ENCODE data around the gene RAB21. TPM values are rescaled to one million over a fixed set of nuclear protein-coding genes. Genes with fewer than 3 reads are reported as not detected.

Gene RAB21
- total and polyA plus RNA-seq, 2 experiments from 2014 or later, result 26.6 to 38.8 TPM

- no peak for TF ChIP-seq EZH2phosphoT487 (IDR thresholded peaks at IDR 0.05; ENCODE audit: insufficient read depth, low read depth)
- TF ChIP-seq EZH2 (IDR thresholded peaks at IDR 0.05; ENCODE audit: insufficient read depth, poor library complexity, severe bottlenecking), result no peak
- peaks cover 3% of the 10 kb centered on the region; the same call in 1 of the 2 replicates for H3K4me1 ChIP-seq (ENCODE audit: insufficient read depth)
- no peaks in the 10 kb centered on the region for H3K9me3 ChIP-seq (ENCODE audit: low read depth)
- no peak for DNase-seq
- no peaks in the 10 kb centered on the region for H3F3A ChIP-seq (ENCODE audit: insufficient read depth)
- peaks cover 26% of the 10 kb centered on the region; the same call in 1 of the 2 replicates for H3K36me3 ChIP-seq (ENCODE audit: low read depth)
- peaks cover 100% of the 10 kb centered on the region for H3K79me2 ChIP-seq (ENCODE audit: insufficient read depth)
- in situ Hi-C loops (cut with MboI), result no loop called here
- H3K27me3 ChIP-seq (replicated peaks; ENCODE audit: insufficient read depth), result no peaks in the 10 kb centered on the region
- no peak overlapping the region for H3K27ac ChIP-seq
- H3K9ac ChIP-seq, result no peak overlapping the region
- no peak overlapping the region for H3K4me2 ChIP-seq (ENCODE audit: unreplicated experiment)
- 95 to 99% methylated on average over 2 of the region's 2 CpGs for WGBS, 2 experiments (ENCODE audit: low coverage in 1 of 2, low lambda C conversion rate in 2 of 2, missing lambda C conversion rate in 2 of 2)
- H2AFZ ChIP-seq, result no peak overlapping the region
- H3K4me3 ChIP-seq, result no peak overlapping the region
- no peaks in the 10 kb centered on the region for H3K9me2 ChIP-seq (ENCODE audit: insufficient read depth)
- peaks cover 17% of the 10 kb centered on the region for H4K20me1 ChIP-seq (ENCODE audit: insufficient read depth)
Measured at GRCh38 chr12:71768900-71769299, 14.2 kb downstream of the RAB21 start.

GRCh38 chr12:71771069-71771468 lies 16.4 kb downstream of the RAB21 start:
- 80 to 88% methylated on average over 2 of the region's 2 CpGs for WGBS, 2 experiments (ENCODE audit: low coverage in 1 of 2, low lambda C conversion rate in 2 of 2, missing lambda C conversion rate in 2 of 2)
- TF ChIP-seq EZH2phosphoT487 (IDR thresholded peaks at IDR 0.05; ENCODE audit: insufficient read depth, low read depth), result no peak
- no peak for TF ChIP-seq EZH2 (IDR thresholded peaks at IDR 0.05; ENCODE audit: insufficient read depth, poor library complexity, severe bottlenecking)
- DNase-seq, result no peak
- no peaks in the 10 kb centered on the region for H3K4me1 ChIP-seq (ENCODE audit: insufficient read depth)
- H3K9me2 ChIP-seq (ENCODE audit: insufficient read depth), result no peaks in the 10 kb centered on the region
- H3K36me3 ChIP-seq (ENCODE audit: low read depth), result peaks cover 35% of the 10 kb centered on the region
- H3K4me2 ChIP-seq (ENCODE audit: unreplicated experiment), result no peak overlapping the region
- H3K27ac ChIP-seq, result no peak overlapping the region
- in situ Hi-C loops (cut with MboI), result no loop called here
- H3K27me3 ChIP-seq (replicated peaks; ENCODE audit: insufficient read depth), result no peaks in the 10 kb centered on the region
- peaks cover 96% of the 10 kb centered on the region for H3K79me2 ChIP-seq (ENCODE audit: insufficient read depth)
- no peak overlapping the region for H2AFZ ChIP-seq
- H3K4me3 ChIP-seq, result no peak overlapping the region
- no peak overlapping the region for H3K9ac ChIP-seq
- H3K9me3 ChIP-seq (ENCODE audit: low read depth), result no peaks in the 10 kb centered on the region
- H4K20me1 ChIP-seq (ENCODE audit: insufficient read depth), result peaks cover 8% of the 10 kb centered on the region; the same call in 1 of the 2 replicates
- H3F3A ChIP-seq (ENCODE audit: insufficient read depth), result no peaks in the 10 kb centered on the region

GRCh38 chr12:71772735-71773134 lies 18.1 kb downstream of the RAB21 start:
- H3F3A ChIP-seq (ENCODE audit: insufficient read depth), result no peaks in the 10 kb centered on the region; the same call in 1 of the 2 replicates
- H3K36me3 ChIP-seq (ENCODE audit: low read depth), result peaks cover 37% of the 10 kb centered on the region
- peaks cover 88% of the 10 kb centered on the region for H3K79me2 ChIP-seq (ENCODE audit: insufficient read depth)
- no peaks in the 10 kb centered on the region for H3K9me3 ChIP-seq (ENCODE audit: low read depth)
- H3K4me1 ChIP-seq (ENCODE audit: insufficient read depth), result no peaks in the 10 kb centered on the region
- in situ Hi-C loops (cut with MboI), result no loop called here
- H3K27ac ChIP-seq, result no peak overlapping the region
- no peak overlapping the region for H2AFZ ChIP-seq
- H3K27me3 ChIP-seq (replicated peaks; ENCODE audit: insufficient read depth), result no peaks in the 10 kb centered on the region
- no peak overlapping the region for H3K9ac ChIP-seq
- peaks cover 8% of the 10 kb centered on the region; the same call in 1 of the 2 replicates for H4K20me1 ChIP-seq (ENCODE audit: insufficient read depth)
- H3K4me2 ChIP-seq (ENCODE audit: unreplicated experiment), result no peak overlapping the region
- TF ChIP-seq EZH2 (IDR thresholded peaks at IDR 0.05; ENCODE audit: insufficient read depth, poor library complexity, severe bottlenecking), result no peak
- no peak for TF ChIP-seq EZH2phosphoT487 (IDR thresholded peaks at IDR 0.05; ENCODE audit: insufficient read depth, low read depth)
- H3K9me2 ChIP-seq (ENCODE audit: insufficient read depth), result no peaks in the 10 kb centered on the region
- DNase-seq, result no peak
- H3K4me3 ChIP-seq, result no peak overlapping the region

DNA sequence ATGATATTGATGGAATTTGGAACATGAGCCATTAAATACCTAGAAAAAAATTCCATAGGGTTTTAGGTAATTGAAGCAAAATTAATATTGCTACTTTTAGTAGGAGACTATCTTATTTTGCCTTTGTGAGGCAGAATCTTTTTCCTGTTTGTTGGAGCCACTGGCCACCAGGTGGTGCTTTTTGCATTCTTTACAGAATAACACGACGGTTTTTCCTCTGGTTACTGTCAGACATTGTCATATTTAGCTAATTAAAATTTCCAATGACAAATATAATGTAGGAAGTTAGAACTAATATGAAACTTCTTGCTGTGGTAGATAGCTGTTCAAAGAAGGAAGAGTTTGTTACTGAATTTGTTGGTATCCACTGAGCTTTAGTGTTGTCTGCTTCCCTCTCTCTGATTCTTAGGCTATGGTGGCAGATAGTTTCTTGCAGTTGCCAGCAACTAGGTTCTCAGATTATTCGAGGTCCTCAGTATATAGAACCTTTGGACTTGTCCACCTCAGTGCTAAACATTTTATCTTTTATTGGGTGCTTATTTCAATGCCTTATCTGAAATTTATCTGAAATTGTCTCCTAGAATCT lies 25.7 kb downstream of the RAB21 start:
- H3K27me3 ChIP-seq (replicated peaks; ENCODE audit: insufficient read depth), result no peaks in the 10 kb centered on the region
- H3F3A ChIP-seq (ENCODE audit: insufficient read depth), result no peaks in the 10 kb centered on the region; the same call in 1 of the 2 replicates
- H3K79me2 ChIP-seq (ENCODE audit: insufficient read depth), result peaks cover 45% of the 10 kb centered on the region
- TF ChIP-seq EZH2phosphoT487 (IDR thresholded peaks at IDR 0.05; ENCODE audit: insufficient read depth, low read depth) (no peak), EZH2 (IDR thresholded peaks at IDR 0.05; ENCODE audit: insufficient read depth, poor library complexity, severe bottlenecking) (no peak)
- 2 to 5% methylated on average over 3 of the region's 3 CpGs for WGBS, 2 experiments (ENCODE audit: low coverage in 1 of 2, low lambda C conversion rate in 2 of 2, missing lambda C conversion rate in 2 of 2)
- no peaks in the 10 kb centered on the region for H3K4me1 ChIP-seq (ENCODE audit: insufficient read depth)
- H3K4me3 ChIP-seq, result no peak overlapping the region
- no peaks in the 10 kb centered on the region for H4K20me1 ChIP-seq (ENCODE audit: insufficient read depth)
- H3K4me2 ChIP-seq (ENCODE audit: unreplicated experiment), result no peak overlapping the region
- H3K36me3 ChIP-seq (ENCODE audit: low read depth), result peaks cover 26% of the 10 kb centered on the region
- H3K27ac ChIP-seq, result no peak overlapping the region
- DNase-seq, result peak; percentile 80
- in situ Hi-C loops (cut with MboI), result no loop called here
- no peaks in the 10 kb centered on the region for H3K9me2 ChIP-seq (ENCODE audit: insufficient read depth)
- no peaks in the 10 kb centered on the region for H3K9me3 ChIP-seq (ENCODE audit: low read depth)
- H2AFZ ChIP-seq, result no peak overlapping the region
- H3K9ac ChIP-seq, result no peak overlapping the region
